Activated CD8-positive, alpha-beta memory T cell treated with anti-CD3 and anti-CD28 coated beads, Interleukin-2, amount 50 U/mL, for 24 hours (primary cell): ENCODE data around the gene FXYD6.

ENCODE experiments used
- DNase-seq: peaks from one replicate; pipeline ENCODE4 v3.0.0-alpha.2; 2020; ENCODE audit errors: extremely low read depth

Gene FXYD6

GRCh38 chr11:117887431-117888138 is 11.1 kb upstream of the FXYD6 start:
- DNase-seq = no peak

GRCh38 chr11:117885777-117886176 is 9.3 kb upstream of the FXYD6 start:
- no peak for DNase-seq

- DNase-seq = no peak
Observed at GRCh38 chr11:117884994-117885393, 8.5 kb upstream of the FXYD6 start.

- no peak for DNase-seq
Observed at GRCh38 chr11:117883063-117883462, 6.6 kb upstream of the FXYD6 start.

- DNase-seq = no peak
Observed at GRCh38 chr11:117882311-117882905, 6.0 kb upstream of the FXYD6 start.

GRCh38 chr11:117881217-117881616 is 4.8 kb upstream of the FXYD6 start:
- no peak for DNase-seq

- DNase-seq = no peak
Observed at GRCh38 chr11:117879516-117880480, 3.3 kb upstream of the FXYD6 start.

GRCh38 chr11:117878939-117879475 is 2.5 kb upstream of the FXYD6 start:
- no peak for DNase-seq

GRCh38 chr11:117878314-117878938 is 2.0 kb upstream of the FXYD6 start:
- DNase-seq = no peak

- DNase-seq = no peak
Observed at GRCh38 chr11:117877120-117877784, 794 bp upstream of the FXYD6 start.

- DNase-seq = no peak
Observed at GRCh38 chr11:117876059-117876340, 458 bp downstream of the FXYD6 start.

- DNase-seq = no peak
Observed at GRCh38 chr11:117875382-117876058, 938 bp downstream of the FXYD6 start.

GRCh38 chr11:117874910-117875381 is 1.5 kb downstream of the FXYD6 start:
- no peak for DNase-seq

- no peak for DNase-seq
Observed at GRCh38 chr11:117874253-117874909, 2.1 kb downstream of the FXYD6 start.

- no peak for DNase-seq
Observed at GRCh38 chr11:117873828-117874125, 2.7 kb downstream of the FXYD6 start.

GRCh38 chr11:117872975-117873827 is 3.3 kb downstream of the FXYD6 start:
- DNase-seq = no peak

- DNase-seq = no peak
Observed at GRCh38 chr11:117872420-117872961, 4.0 kb downstream of the FXYD6 start.

GRCh38 chr11:117871784-117872183 is 4.7 kb downstream of the FXYD6 start:
- no peak for DNase-seq

GRCh38 chr11:117871160-117871559 is 5.3 kb downstream of the FXYD6 start:
- DNase-seq = no peak
